C4-2B (cell line): ENCODE data around the gene DCUN1D3.

Experiments used
- CTCF ChIP-seq: fragments of 450-650 bp; conservative IDR thresholded peaks from 2 replicates; pipeline ENCODE4 v1.5.1; 2017; ENCODE audit warnings: mild to moderate bottlenecking
- ZFX ChIP-seq: fragments of 450-650 bp; IDR thresholded peaks from 2 replicates; pipeline ENCODE4 v1.6.1; 2017

GRCh38 chr16:20942256-20942655, 42.1 kb upstream of the DCUN1D3 start:
- TF ChIP-seq CTCF, result no peak
- no peak for TF ChIP-seq ZFX
